ENCODE data around the gene MRPL54.

Gene MRPL54

GRCh38 chr19:3740431-3740830 lies 22.1 kb upstream of the MRPL54 start:
- no peak overlapping the region for H3K4me3 ChIP-seq (ENCODE audit: low read depth, low read length)
- TF ChIP-seq CTCF (IDR thresholded peaks at IDR 0.05; ENCODE audit: control insufficient read depth, extremely low read depth, insufficient read depth) = no peak
- DNase-seq (ENCODE audit: low read depth) = no peak

GRCh38 chr19:3743486-3743885 lies 19.0 kb upstream of the MRPL54 start:
- no peak for DNase-seq (ENCODE audit: low read depth)
- TF ChIP-seq CTCF (IDR thresholded peaks at IDR 0.05; ENCODE audit: control insufficient read depth, extremely low read depth, insufficient read depth) = no peak
- H3K4me3 ChIP-seq (ENCODE audit: low read depth, low read length) = no peak overlapping the region

GRCh38 chr19:3745363-3746045 lies 17.0 kb upstream of the MRPL54 start:
- no peak for TF ChIP-seq CTCF (IDR thresholded peaks at IDR 0.05; ENCODE audit: control insufficient read depth, extremely low read depth, insufficient read depth)
- H3K4me3 ChIP-seq (ENCODE audit: low read depth, low read length) = no peak overlapping the region
- no peak for DNase-seq (ENCODE audit: low read depth)

- no peak for TF ChIP-seq CTCF (IDR thresholded peaks at IDR 0.05; ENCODE audit: control insufficient read depth, extremely low read depth, insufficient read depth)
- H3K4me3 ChIP-seq (ENCODE audit: low read depth, low read length) = no peak overlapping the region
- DNase-seq (ENCODE audit: low read depth) = no peak
Measured at GRCh38 chr19:3746371-3747056, 16.0 kb upstream of the MRPL54 start.

- no peak overlapping the region for H3K4me3 ChIP-seq (ENCODE audit: low read depth, low read length)
- no peak for DNase-seq (ENCODE audit: low read depth)
- no peak for TF ChIP-seq CTCF (IDR thresholded peaks at IDR 0.05; ENCODE audit: control insufficient read depth, extremely low read depth, insufficient read depth)
Measured at GRCh38 chr19:3748965-3749364, 13.5 kb upstream of the MRPL54 start.

- no peak for DNase-seq (ENCODE audit: low read depth)
- no peak for TF ChIP-seq CTCF (IDR thresholded peaks at IDR 0.05; ENCODE audit: control insufficient read depth, extremely low read depth, insufficient read depth)
- H3K4me3 ChIP-seq (ENCODE audit: low read depth, low read length) = no peak overlapping the region
Measured at GRCh38 chr19:3750211-3750610, 12.3 kb upstream of the MRPL54 start.
